Measurements from ENCODE around the gene INHBB.

The INHBB gene

DNA sequence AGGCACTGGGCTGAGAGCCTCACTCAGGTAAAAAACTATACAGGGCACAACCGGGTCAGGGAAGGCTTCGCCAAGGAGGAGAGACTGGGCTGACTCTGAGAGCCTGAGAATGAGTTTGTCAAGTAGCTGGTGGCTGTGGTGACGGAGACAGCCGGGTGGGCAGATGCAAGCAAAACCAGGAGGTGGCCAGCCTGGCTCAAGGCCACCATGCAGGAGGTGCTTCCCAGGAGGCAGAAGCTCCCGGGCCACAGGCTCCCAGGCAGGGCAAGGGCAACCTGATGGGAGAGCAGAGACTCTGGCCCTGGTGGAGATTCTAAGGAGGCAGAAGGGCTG is 2.9 kb upstream of the INHBB start:
- DNase-seq, result no peak

DNA sequence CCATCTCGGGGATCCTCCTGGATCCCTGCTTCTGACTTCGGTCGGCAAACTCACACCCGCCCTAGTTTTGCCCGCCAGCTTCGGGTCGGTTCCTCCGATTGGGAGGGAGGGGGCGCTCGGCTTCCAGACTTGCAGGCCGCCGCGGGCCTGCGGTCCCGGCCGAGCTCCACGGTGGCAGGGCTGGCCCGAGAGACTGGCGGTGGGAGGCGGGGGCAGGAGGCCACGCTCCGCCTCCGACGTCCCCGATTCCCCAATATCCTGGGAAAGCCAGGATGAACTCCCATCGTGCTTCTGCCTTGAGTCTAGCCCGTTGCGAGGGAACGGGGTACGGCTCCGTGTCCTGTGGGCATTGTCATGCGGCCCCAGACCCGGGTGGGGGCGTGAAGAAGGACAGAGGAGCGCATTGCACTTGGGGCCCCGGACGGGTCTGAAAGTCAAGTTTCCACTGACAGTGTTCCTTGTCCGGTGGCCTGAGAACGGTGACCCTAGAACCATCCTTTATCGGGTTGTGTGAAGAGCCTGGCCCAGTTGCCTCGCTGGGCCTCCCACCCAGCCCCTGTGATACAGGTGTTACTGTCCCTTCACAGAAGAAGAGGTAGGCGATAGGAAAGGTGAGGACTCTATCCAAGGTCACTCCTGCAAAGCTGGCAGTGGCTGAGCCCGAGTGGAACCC is 2.4 kb upstream of the INHBB start:
- DNase-seq, result peak; percentile 47

DNA sequence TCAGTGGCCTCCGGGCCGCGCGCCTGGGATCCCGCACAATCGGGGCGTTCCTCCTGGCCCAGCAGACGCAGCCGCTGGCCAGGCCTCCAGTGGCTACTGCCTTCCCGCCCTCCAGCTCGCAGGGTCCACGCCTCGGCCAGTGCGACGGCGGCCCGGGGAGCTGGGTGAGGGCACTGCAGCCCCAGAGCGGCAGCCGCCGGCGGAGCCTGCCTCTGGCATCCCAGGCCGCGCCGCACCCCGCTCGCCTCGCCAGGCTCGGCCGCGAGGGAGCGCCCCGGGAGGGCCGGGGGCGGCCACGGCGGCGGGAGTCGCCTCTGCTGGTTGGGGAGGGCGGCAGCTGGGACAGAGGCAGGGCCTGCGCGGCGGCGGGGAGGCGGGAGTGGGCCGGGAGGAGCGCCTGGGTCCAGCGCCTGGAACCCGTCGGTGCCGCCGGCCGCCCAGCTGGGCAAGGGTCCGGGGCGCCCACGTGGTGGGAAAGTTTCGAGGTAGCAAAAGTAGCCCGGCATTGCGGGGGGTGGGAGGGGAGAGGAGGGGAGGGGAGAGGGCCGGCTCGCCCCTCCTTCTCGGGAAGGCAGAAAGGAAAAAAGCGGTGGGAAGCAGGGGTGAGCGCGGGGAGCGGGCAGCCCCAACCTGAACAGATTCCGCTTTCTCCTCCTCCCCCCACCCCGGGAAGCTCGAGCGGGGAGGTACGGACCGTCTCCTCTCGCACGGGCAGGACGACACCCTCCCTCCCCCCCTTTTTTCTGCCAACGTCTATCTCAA is 1.5 kb upstream of the INHBB start:
- DNase-seq, result no peak

DNA sequence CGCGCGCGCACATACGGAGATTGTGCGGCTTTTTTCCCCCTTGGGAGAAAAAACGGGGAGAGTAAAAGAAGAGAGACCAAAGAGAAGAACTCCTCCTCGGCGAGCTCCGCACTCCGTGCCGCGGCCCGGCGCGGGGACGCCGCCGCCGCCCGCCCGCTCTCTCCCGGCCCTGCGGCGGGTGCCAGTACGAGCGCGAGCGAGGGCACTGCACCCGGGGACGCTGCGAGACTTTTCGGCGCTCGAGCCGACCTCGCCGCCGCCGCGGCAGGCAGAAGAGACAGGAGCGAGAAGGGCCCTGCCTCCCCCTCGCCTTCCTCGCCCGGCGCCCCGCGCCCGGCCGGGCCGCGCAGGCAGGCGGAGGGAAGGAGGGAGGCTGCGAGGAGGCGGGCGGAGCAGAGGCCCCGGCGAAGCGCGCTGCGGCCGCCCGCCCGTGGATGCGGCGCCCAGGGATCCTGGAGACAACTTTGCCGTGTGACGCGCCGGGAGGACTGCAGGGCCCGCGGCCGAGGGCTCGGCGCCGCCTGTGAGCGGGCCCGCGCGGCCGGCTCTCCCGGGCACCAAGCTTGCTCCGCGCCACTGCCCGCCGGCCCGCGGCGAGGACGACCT is 857 bp upstream of the INHBB start:
- no peak for DNase-seq

DNA sequence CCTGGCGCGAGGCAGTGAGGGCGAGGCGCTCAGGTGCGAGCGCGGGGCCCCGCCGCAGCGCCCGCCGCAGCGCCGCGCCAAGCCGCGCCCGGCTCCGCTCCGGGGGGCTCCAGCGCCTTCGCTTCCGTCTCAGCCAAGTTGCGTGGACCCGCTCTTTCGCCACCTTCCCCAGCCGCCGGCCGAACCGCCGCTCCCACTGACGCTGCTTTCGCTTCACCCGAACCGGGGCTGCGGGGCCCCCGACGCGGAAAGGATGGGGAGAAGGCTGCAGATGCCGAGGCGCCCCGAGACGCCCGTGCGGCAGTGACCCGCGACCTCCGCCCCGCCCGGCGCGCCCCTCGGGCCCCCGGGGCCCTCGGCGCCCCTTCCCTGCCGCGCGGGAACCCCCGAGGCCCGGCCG is 328 bp upstream of the INHBB start:
- no peak for DNase-seq

DNA sequence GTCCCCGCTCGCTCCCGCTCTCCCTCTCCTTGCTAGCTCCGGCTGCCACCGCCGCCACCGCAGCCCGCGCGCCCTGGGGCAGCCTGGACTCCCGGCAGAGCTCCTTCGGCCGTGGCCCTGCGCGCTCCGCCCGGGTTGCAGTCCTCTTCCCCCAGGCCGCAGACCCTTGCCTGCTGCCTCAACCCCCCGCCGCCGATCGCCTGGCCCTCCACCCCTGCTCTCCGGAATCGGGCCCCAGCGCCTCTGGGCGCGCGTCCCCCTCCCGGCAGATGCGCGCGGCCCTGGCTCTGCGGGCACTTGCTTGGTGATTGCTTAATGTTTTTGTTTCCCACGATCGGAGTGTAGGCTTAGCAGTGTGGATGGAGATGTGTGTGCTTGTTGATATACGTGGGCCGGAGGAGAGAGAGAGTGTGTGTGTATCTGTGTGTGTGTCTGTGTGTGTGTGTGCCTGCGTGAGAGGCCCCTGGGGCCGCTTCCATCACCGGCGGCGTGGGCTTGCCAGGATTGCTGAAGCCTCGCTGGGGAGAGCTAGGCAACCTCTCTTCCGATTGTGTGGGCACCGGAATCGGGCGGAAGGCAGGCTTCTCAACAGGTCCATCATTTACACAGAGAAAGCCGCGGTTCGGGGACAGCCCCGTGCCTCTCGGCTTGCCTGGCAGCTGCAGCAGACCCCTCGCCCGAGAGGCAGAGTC is 877 bp downstream of the INHBB start:
- DNase-seq, result peak; percentile 40

DNA sequence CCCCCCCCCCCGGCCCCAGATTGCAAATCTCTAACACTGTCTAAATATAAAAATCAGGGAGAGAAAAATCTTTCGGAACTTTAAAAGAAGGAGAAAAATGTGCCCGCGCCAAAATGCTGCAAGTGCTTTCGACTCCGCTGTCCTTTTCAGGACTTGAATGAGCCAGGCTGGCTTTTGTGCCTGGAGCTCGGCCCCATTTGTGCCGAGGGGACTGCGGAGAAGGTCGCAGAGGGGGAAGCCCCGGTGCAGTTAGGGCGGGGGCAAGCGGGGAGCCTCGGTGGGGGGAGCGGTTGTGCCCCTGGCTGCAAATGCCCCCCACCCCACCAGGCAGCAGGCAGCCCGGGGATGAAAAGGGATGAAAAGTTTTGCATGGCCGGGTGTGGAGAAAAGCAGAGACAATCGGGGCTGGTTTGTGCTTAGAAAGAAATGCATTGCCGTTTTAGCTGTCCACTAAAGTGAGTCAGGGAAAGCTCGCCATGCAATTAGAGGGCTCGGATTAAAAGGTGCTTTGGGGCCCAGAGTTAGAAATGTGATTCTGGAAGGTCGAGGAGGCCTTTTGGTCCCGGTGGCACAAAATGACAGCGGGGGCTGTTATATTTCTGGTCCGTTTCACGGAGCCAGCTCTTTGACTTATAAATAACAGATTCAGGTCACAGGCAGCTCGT is 1.6 kb downstream of the INHBB start:
- no peak for DNase-seq

DNA sequence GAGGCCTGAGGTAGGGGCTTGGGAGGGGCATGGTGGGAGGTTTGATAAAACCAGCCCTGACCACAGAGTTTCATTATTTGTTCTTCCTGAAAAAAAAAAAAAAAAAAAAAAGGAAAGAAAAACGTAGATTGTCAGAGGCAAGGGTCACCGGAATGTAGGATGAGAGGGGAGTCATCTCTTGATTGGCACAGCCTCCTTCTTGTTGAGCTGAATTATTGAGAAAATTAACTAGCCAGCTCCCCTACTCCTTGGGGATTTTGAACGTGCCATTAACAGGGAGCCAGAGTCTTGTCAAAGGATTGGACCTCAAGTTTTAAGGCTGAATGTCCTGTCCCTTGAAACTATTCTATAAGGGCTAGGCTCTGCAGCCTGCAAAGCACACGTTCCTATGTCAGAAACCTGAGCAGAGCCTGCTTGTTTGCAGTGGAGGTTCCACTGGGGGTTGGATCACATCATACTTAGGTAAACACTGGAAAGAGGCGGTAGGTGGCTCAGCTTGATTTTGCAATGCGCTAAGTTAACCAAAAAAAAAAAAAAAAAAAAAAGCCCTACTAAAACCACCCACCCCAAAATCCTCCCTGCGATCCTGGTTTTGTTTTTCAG is 2.3 kb downstream of the INHBB start:
- DNase-seq, result no peak

DNA sequence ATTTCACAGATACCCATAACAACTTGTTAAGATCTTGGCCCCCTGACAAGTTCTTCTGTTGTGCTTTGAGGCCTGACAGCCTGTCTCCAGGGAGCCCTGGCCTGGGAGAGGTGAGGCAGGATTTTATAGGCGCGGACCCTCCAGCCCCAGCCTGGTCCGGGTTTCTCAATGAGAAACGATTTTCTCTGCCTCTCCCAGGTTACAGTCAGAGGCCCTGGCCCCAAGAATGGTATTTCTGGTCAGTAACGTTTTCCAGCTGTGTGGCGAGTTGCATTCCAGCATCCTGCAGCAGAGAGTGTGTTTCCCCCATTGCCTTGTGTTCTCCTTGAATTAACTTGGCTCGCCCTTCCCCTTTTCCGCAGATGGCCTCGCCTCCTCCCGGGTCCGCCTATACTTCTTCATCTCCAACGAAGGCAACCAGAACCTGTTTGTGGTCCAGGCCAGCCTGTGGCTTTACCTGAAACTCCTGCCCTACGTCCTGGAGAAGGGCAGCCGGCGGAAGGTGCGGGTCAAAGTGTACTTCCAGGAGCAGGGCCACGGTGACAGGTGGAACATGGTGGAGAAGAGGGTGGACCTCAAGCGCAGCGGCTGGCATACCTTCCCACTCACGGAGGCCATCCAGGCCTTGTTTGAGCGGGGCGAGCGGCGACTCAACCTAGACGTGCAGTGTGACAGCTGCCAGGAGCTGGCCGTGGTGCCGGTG is 3.0 kb downstream of the INHBB start:
- DNase-seq, result no peak

DNA sequence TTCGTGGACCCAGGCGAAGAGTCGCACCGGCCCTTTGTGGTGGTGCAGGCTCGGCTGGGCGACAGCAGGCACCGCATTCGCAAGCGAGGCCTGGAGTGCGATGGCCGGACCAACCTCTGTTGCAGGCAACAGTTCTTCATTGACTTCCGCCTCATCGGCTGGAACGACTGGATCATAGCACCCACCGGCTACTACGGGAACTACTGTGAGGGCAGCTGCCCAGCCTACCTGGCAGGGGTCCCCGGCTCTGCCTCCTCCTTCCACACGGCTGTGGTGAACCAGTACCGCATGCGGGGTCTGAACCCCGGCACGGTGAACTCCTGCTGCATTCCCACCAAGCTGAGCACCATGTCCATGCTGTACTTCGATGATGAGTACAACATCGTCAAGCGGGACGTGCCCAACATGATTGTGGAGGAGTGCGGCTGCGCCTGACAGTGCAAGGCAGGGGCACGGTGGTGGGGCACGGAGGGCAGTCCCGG is 3.5 kb downstream of the INHBB start:
- no peak for DNase-seq

DNA sequence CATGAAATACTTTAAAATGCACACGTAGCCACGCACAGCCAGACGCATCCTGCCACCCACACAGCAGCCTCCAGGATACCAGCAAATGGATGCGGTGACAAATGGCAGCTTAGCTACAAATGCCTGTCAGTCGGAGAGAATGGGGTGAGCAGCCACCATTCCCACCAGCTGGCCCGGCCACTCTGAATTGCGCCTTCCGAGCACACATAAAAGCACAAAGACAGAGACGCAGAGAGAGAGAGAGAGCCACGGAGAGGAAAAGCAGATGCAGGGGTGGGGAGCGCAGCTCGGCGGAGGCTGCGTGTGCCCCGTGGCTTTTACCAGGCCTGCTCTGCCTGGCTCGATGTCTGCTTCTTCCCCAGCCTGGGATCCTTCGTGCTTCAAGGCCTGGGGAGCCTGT is 4.1 kb downstream of the INHBB start:
- DNase-seq, result no peak

DNA sequence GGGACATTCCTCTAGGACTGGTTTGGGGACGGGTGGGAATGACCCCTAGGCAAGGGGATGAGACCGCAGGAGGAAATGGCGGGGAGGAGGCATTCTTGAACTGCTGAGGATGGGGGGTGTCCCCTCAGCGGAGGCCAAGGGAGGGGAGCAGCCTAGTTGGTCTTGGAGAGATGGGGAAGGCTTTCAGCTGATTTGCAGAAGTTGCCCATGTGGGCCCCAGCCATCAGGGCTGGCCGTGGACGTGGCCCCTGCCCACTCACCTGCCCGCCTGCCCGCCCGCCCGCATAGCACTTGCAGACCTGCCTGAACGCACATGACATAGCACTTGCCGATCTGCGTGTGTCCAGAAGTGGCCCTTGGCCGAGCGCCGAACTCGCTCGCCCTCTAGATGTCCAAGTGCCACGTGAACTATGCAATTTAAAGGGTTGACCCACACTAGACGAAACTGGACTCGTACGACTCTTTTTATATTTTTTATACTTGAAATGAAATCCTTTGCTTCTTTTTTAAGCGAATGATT is 4.9 kb downstream of the INHBB start:
- no peak for DNase-seq

DNA sequence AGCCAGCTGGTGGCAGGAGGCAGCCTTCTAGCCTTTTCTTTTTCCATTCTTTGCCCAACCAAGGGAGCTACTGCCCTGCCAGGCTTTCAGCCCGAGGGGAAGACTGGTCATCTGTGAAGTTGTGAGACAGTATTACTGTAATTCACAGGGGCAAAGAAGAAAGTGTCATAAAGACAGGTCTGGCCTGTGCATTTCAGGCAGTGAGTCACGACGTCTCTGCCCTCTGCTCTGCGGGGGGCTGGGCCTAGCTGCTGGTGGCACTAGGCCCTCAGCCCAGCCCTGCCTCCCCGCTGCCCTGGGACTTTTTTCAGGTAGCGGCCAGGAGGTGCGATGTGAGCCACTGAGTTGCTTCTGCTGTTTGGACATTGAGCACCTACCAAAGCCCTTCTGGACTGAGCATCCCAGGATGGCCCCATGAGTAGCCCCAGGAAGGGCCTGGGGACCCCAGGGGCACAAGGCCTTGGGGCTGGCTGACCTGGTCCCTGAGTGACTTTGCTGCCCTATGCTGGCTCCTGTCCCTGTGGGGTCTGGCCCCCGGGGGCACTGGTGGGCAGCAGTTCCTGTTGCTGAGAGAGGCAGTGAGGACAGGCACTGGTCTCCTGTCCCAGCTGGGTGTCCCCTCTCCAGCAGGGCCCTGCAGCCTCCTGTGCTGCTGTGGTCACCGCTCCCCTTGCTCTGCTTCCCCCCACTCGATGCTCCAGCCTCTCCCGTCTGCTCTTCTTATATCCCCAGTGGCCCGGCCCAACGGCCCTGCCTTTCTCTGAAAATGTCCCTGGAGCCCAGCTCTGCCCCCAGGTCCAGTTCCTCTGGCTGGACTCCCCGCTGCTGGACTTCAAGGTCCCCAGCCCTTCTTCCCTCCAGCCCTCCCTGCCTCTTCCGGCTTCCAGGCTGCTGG is 7.0 kb downstream of the INHBB start:
- no peak for DNase-seq

DNA sequence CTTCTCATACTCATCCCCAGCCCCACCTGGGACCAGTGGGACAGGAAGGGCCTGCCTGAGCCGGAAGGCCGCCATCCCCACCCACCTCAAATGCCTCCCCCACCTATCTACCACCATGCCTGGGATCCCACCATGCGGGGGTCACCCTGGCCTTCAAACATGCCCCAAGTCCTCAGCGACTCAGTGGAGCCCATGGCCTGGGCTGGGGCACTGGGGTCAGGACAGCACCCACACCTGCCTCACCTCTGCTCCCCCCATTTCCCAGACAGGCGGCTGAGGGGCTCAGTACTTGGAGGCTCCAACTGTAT is 7.6 kb downstream of the INHBB start:
- no peak for DNase-seq

DNA sequence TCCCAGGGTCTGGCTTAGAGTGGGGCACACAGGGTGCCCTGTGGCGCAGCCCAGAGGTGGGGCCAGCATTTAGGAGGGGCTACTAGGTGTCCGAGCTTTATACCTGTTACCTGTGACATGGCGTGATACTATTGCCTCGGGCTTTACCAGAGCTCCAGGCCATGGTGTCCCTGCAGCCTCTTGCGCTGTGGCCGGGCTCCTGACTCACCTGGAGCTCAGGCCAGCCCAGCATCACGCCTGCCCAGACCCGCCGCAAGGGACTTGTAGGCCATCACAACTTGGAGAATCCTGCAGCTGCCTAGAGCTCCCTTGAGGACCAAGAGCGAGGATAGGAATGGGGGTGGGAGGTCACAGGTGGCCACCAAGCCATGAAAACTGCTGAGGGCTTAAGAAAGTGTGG is 8.0 kb downstream of the INHBB start:
- no peak for DNase-seq

DNA sequence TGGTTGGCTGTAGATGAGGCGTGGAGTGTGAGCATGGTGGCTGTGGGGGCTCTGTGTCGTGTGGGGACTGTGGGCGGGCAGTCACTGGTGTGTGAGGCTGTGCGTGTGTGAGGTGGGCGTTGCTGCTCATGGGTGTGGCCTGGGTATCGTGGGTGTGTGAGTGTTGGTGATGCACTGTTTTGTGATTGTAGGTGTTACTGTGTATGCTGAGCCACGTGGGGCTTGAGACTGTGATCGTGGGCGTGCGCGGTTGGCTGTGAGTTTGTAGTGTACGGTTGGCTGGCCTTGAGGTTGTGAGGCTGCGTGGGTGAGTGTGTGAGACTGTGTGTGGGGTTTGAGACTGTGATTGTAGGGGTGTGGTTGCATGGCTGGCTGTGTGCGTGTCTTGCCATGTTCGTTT is 8.5 kb downstream of the INHBB start:
- DNase-seq, result no peak

DNA sequence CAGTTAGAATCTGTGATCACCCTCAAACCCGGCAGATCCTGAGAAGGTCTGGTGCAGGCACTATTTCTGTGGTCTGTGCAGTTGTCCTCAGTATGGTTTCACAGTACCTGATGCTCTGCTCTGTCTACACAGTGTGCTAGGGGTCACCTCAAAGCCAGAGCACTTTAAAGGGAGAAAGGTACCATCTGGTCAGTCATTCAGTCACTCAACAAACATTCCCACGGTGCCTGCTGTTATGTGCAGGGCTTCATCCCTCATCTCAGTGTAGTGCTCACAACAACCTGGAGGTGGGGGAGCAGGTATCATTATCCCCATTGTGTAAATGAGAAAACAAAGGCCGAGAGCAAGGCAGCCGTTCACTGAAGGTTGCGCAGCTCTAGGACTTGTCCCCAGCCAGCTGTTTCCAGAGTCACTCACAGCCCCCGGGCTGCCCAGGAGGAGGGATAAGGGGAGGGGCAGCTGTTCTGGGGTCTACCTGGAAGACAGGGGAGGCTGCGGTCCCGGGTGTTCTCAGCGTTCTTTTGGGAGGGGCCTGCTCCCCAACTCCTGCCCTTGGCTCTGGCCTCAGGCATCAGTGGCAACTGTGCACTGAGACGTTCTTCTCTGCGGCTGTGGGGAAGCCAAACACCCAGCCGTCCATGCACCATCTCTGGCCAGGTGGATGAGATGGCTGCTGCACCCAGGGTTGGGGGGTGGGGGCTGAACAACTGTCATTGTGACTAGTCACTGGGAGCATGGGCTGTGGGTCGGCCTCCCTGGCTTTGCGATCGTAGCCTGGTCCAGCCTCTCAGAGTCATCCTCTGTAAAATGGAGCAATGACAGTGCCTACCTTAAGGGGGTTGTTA is 9.2 kb downstream of the INHBB start:
- no peak for DNase-seq

DNA sequence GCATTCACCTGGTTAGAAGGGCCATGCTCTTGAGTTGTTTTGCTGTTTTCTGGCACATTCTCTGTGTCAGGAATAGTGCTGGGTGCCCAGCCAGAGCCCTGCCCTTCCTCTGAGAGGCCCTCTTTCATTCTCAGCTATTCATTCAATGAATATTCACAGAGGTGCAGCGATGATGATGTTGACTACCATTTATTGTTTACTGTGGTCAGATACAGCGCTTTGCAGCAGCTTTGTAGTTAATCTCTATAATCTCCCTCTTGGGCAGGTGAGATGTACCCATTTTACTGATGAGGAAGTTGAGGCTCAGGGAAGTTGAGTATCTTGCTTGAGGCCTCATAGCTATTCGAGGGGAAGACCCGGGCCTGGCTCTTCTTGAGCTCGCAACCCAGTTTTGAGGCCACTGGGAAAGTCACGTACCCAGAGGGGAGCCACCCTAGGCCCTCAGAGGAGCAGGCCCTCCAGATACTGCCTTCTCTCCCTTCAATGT is 9.9 kb downstream of the INHBB start:
- DNase-seq, result no peak

DNA sequence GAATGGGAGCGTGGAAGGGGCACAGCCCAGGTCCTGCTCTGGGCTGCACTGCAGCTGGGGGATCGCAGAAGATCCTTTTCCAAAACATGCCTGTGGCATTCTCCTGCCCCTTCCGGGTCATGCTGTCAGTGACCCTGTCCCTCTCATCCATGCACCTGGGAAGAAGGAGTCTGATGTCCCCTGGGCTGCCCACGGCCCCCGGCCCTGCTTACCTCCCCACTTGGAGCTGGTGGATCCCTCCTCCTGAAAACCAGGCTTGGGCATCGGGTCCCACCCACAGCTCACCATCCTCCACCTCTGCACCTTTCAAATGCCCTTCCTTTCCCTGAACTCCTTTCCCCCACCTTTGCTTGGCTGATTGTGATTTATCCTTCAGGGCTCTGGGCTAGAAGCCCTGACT is 11.8 kb downstream of the INHBB start:
- no peak for DNase-seq

Data from MV-4-11 (cell line).